ENCODE results near the gene C11orf91. TPM values are rescaled to one million over a fixed set of nuclear protein-coding genes. Genes with fewer than 3 reads are reported as not detected.

Gene C11orf91
- total RNA-seq, 1 experiment from 2014 or later = 2.9 TPM

DNA sequence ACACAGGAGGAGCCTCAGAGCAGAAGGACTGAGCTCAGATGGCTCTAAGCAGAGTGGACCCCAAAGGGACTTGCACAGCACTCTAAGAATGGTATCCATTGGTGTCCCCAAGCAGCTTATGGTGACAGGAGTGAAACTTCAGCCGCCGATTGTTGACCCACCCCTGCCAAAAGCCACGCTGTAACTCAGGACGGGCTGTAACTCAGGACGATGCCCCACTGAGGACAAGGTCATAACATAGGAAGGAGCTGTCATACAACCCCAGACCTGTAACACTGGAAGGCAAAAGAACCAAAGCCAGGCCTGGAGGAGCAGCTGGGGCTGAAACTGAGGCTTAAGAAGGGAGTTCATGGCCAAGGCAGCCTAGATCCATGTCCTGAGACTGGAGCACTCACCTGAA, 21.4 kb upstream of the C11orf91 start:
- POLR2A ChIA-PET = interaction anchor here (1.2 to 16.2 kb wide), 6 partner anchors 10 to 31 kb away, joined by 3 to 409 read pairs (median 6); partner anchors contain the start of gene CD59
- no TSS peak for BruUV-seq (replicated peaks)
- TF ChIP-seq, protein P1, sequence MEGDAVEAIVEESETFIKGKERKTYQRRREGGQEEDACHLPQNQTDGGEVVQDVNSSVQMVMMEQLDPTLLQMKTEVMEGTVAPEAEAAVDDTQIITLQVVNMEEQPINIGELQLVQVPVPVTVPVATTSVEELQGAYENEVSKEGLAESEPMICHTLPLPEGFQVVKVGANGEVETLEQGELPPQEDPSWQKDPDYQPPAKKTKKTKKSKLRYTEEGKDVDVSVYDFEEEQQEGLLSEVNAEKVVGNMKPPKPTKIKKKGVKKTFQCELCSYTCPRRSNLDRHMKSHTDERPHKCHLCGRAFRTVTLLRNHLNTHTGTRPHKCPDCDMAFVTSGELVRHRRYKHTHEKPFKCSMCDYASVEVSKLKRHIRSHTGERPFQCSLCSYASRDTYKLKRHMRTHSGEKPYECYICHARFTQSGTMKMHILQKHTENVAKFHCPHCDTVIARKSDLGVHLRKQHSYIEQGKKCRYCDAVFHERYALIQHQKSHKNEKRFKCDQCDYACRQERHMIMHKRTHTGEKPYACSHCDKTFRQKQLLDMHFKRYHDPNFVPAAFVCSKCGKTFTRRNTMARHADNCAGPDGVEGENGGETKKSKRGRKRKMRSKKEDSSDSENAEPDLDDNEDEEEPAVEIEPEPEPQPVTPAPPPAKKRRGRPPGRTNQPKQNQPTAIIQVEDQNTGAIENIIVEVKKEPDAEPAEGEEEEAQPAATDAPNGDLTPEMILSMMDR (IDR thresholded peaks at IDR 0.05; ENCODE audit: unreplicated experiment) = no peak
- Mint-ChIP-seq H3K27me3 (ENCODE audit: insufficient read depth, unreplicated experiment) (no peaks in the 10 kb centered on the region), H3K4me3 (ENCODE audit: unreplicated experiment) (peak overlapping the region; percentile 53), H3K27ac (ENCODE audit: low read depth, unreplicated experiment) (peak overlapping the region; percentile 93), H3K4me1 (ENCODE audit: insufficient read depth, unreplicated experiment) (peaks cover 75% of the 10 kb centered on the region), H3K9me3 (ENCODE audit: unreplicated experiment) (no peaks in the 10 kb centered on the region), H3K36me3 (ENCODE audit: insufficient read depth, unreplicated experiment) (peaks cover 77% of the 10 kb centered on the region)
- CTCF ChIA-PET = interaction anchor here (0.6 to 1.2 kb wide), 4 partner anchors 15 to 136 kb away, joined by 3 to 5 read pairs (median 3); partner anchors contain the start of gene CD59
- no peak for DNase-seq (ENCODE audit: unreplicated experiment)
- intact Hi-C loops (cut with micrococcal nuclease) = no loop called here

DNA sequence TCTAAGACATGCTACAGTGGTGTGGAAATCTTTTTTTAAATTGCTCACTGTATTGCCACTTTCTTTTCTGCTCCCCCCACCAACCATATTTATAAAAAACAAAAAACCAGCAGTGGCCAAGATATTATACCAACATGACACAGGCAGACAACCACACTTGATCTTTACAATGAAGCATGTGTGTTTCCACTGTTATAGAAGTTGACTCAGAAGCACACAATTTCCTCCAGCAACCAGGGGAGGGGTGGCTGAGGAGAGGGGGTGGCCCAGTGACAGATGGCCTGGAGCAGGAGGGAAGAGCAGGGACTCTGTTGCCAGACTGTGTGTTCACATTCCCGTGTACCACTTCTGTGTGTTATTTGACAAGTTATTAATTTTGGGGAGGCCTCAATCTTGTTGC, 20.8 kb upstream of the C11orf91 start:
- peak overlapping the region; percentile 53 for H3K4me3 Mint-ChIP-seq (ENCODE audit: unreplicated experiment)
- intact Hi-C loops (cut with micrococcal nuclease) = no loop called here
- TF ChIP-seq, protein P1 (IDR thresholded peaks at IDR 0.05; ENCODE audit: unreplicated experiment) = no peak
- peaks cover 79% of the 10 kb centered on the region for H3K36me3 Mint-ChIP-seq (ENCODE audit: insufficient read depth, unreplicated experiment)
- H3K27me3 Mint-ChIP-seq (ENCODE audit: insufficient read depth, unreplicated experiment) = no peaks in the 10 kb centered on the region
- H3K27ac Mint-ChIP-seq (ENCODE audit: low read depth, unreplicated experiment) = peak overlapping the region; percentile 93
- BruUV-seq (replicated peaks) = TSS peak; percentile 12
- DNase-seq (ENCODE audit: unreplicated experiment) = peak; percentile 53
- H3K4me1 Mint-ChIP-seq (ENCODE audit: insufficient read depth, unreplicated experiment) = peaks cover 77% of the 10 kb centered on the region
- no peaks in the 10 kb centered on the region for H3K9me3 Mint-ChIP-seq (ENCODE audit: unreplicated experiment)
- ChIA-PET POLR2A (interaction anchor here (0.6 to 16.2 kb wide), 5 partner anchors 12 to 330 kb away, joined by 3 to 409 read pairs (median 6); partner anchors contain the start of gene CD59), CTCF (interaction anchor here (0.6 to 1.2 kb wide), 4 partner anchors 12 to 86 kb away, joined by 3 to 5 read pairs (median 4); partner anchors contain the start of gene CD59)

DNA sequence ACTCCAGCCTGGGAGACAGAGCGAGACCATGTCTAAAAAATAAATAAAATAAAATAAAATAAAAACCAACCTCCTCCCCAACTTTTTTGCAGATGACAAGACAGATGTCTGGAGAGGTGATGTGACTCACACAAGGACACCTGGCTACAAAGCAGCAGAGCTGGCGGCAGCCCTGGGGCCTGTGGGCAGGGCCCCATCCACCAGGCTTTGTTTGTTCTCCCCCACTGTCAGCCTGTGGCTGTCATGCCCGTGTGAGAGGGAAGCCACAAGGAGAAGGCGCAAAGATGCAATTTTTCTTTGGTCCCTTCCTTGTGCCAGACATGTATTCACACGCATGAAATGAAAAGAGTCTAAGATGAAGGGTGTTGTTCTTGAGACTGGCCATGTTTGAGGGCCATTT, 19.0 kb upstream of the C11orf91 start:
- H3K27ac Mint-ChIP-seq (ENCODE audit: low read depth, unreplicated experiment) = peak overlapping the region; percentile 93
- intact Hi-C loops (cut with micrococcal nuclease) = no loop called here
- H3K36me3 Mint-ChIP-seq (ENCODE audit: insufficient read depth, unreplicated experiment) = peaks cover 78% of the 10 kb centered on the region

DNA sequence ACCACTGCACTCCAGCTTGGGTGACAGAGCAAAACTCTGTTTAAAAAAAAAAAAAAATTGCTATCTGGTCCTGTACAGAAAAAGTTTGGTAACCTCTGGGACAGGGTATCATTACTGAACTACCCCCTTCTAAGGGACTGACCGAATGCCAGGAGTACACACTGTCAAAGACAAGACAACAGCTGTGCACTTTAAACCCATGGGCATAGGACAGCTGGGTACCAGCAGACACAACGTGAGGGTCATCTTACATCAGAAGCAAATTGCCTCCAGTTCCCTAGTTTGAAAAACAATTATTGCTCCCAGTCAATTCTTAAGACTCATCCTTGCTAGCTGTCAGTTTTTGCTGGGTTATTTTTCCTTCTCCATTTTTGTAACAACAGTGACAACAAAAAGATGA, 17.8 kb upstream of the C11orf91 start:
- peaks cover 83% of the 10 kb centered on the region for H3K36me3 Mint-ChIP-seq (ENCODE audit: insufficient read depth, unreplicated experiment)
- H3K27me3 Mint-ChIP-seq (ENCODE audit: insufficient read depth, unreplicated experiment) = no peaks in the 10 kb centered on the region
- no peak for DNase-seq (ENCODE audit: unreplicated experiment)
- H3K4me1 Mint-ChIP-seq (ENCODE audit: insufficient read depth, unreplicated experiment) = peaks cover 53% of the 10 kb centered on the region
- intact Hi-C loops (cut with micrococcal nuclease) = no loop called here
- TF ChIP-seq, protein P1 (IDR thresholded peaks at IDR 0.05; ENCODE audit: unreplicated experiment) = no peak
- no TSS peak for BruUV-seq (replicated peaks)
- no peak overlapping the region for H3K4me3 Mint-ChIP-seq (ENCODE audit: unreplicated experiment)
- H3K9me3 Mint-ChIP-seq (ENCODE audit: unreplicated experiment) = no peaks in the 10 kb centered on the region
- peak overlapping the region; percentile 39 for H3K27ac Mint-ChIP-seq (ENCODE audit: low read depth, unreplicated experiment)
- ChIA-PET POLR2A (interaction anchor here (0.7 to 16.2 kb wide), 2 partner anchors 20 to 81 kb away, joined by 3 to 409 read pairs; partner anchors contain the start of gene CD59), CTCF (interaction anchor here (0.6 to 5.2 kb wide), 7 partner anchors 16 to 665 kb away, joined by 3 to 78 read pairs (median 5); partner anchors contain the start of gene CD59)

More for the DNA sequence above, 19.0 kb upstream of the C11orf91 start:
- CTCF ChIA-PET = interaction anchor here (0.9 to 1.8 kb wide), 4 partner anchors 15 to 88 kb away, joined by 3 to 12 read pairs (median 6); no protein-coding TSS in a partner anchor
- Mint-ChIP-seq H3K9me3 (ENCODE audit: unreplicated experiment) (no peaks in the 10 kb centered on the region), H3K4me3 (ENCODE audit: unreplicated experiment) (no peak overlapping the region), H3K27me3 (ENCODE audit: insufficient read depth, unreplicated experiment) (no peaks in the 10 kb centered on the region), H3K4me1 (ENCODE audit: insufficient read depth, unreplicated experiment) (peaks cover 64% of the 10 kb centered on the region)
- TF ChIP-seq, protein P1 (IDR thresholded peaks at IDR 0.05; ENCODE audit: unreplicated experiment) = no peak
- POLR2A ChIA-PET = interaction anchor here (0.7 to 16.2 kb wide), 7 partner anchors 11 to 1136 kb away, joined by 3 to 409 read pairs (median 3); partner anchors contain the start of gene CD59
- BruUV-seq (replicated peaks) = no TSS peak
- no peak for DNase-seq (ENCODE audit: unreplicated experiment)

Measured in MCF 10A (cell line).